IPS-11a (cell line): ENCODE measurements around the gene FBXL7.

Experiments used
- H3K4me3 ChIP-seq: one replicate; pipeline ENCODE4 v1.5.1; 2013; ENCODE audit warnings: low read depth, low read length, control low read depth

The FBXL7 gene

GRCh38 chr5:15499528-15500324 lies at the start of gene FBXL7:
Gene FBXL7 (plus strand): TSS chr5:15500180.
- H3K4me3 ChIP-seq: peak within 1 kb of the TSS; percentile 77

- H3K4me3 ChIP-seq: no peak overlapping the region
These were observed 49.5 kb upstream of the FBXL7 start for GRCh38 chr5:15450473-15450872.

- H3K4me3 ChIP-seq: no peak overlapping the region
These were observed 49.0 kb upstream of the FBXL7 start for GRCh38 chr5:15450949-15451348.

DNA sequence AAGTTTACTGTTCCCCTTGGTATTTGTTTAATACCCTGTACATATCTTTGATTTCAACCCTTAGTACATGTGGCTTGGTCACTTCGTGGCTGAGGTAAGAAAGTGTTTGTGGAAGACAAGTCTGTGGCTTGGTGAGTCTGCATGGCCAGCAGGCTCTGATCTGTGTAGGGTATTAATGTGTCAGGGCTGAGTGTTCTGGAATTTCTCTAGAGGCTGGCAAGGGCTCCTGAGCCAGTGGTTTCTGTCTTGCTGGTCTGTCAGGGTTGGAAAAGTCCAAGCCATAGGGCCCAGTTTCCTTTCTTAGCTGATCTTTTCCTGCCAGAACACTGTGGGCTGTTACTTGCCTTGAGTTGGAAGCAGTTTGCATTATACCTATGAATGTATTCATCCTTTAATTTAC lies 48.0 kb upstream of the FBXL7 start:
- H3K4me3 ChIP-seq: no peak overlapping the region

GRCh38 chr5:15452781-15453180 lies 47.2 kb upstream of the FBXL7 start:
- H3K4me3 ChIP-seq: no peak overlapping the region

GRCh38 chr5:15459200-15459599 lies 40.8 kb upstream of the FBXL7 start:
- no peak overlapping the region for H3K4me3 ChIP-seq

DNA sequence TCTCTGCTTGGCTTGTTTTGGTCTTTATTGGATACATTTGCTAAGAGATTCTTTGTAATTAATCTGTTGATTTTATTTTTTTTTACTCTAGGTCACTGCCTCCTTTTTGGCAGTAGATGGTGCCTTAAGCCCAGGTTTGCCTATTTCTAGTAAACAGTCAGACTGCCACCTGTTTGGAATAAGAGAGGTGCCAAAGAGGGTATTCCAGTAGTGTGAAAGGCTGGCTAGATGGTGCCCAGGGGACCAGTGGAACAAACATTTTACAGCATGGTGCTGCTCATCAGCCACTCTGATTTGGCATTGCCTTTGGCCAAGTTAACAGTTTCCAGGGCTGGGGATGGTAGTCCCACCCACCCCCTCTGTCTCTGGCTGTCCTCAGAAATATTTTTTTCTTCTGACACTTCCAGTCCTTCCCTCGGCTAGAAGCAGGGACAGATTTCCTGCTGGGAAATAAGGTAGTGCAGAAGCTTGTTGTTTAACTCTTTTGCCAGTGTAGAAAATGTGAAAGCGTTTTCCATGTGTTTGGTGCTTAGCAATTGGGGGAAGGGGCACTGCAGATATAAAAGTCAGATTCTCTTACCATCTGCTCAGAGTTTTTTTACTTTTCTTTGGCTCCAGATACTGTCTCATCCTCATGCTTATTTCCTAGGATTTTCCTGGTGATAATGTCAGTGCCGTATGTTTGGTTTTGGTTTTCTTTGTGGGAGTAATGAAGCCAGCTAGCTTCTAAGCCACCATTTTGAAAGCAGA lies 36.6 kb upstream of the FBXL7 start:
- no peak overlapping the region for H3K4me3 ChIP-seq

DNA sequence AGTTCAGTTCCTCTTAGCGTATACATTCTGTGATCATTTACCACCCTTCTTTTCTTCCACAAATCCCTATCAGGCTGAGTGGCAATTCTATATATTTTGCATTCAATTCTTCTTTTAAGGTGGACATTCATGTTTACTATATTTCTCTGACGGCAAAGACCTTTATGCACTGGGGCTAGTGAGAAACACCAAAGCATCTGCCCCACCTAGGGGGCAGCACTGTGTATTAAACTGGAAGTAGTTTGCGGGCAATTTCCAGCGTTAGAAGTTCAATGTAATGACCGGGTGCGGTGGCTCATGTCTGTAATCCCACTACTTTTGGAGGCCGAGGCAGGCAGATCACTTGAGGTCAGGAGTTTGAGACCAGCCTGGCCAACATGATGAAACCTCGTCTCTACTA lies 27.9 kb upstream of the FBXL7 start:
- no peak overlapping the region for H3K4me3 ChIP-seq

DNA sequence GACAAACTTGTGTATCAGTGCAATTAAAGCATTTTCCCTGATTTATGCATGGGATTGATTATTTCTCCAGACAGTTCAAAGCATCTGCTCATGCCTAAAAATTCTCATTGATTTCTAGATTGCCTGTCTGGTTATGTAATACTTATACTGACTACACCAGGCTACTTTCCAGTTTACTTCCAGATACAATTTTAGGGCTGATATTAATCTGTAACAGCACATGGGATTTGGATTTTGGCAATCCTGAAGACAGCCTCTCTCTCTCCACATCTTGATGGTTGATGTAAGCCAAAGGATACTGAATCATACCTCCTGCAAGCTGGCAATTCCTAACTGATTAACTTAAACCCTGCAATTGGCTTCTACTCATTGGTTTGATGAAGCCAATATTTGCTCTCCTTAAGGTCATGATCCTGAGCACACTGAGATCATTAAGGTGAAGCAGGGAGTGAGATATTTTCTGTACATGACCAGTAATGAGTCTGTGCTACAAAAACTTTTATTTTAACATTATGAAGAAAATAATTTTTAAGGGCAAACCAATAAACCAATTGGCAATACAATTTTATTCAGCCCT lies 25.7 kb upstream of the FBXL7 start:
- no peak overlapping the region for H3K4me3 ChIP-seq

DNA sequence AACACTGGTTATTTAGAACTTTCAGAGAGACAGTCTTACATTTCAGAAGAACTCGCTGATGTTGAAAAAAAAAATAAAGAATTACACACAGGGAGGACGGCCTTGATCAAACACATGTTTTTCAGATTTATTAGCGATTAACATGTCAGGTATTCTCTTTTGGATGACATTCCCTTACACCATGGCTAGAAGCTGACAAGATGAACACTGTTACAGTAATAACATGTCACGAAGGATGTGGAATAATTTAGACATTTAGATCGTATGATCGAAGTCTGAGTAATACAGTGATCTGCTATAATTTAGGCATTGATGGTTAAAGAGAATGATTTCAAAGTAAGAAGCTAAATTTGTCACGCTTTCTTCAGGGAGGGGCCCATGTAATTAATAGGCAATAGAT lies 24.6 kb upstream of the FBXL7 start:
- H3K4me3 ChIP-seq: no peak overlapping the region

- no peak overlapping the region for H3K4me3 ChIP-seq
These were observed 23.0 kb upstream of the FBXL7 start for GRCh38 chr5:15476977-15477376.

GRCh38 chr5:15480436-15480835 lies 19.5 kb upstream of the FBXL7 start:
- H3K4me3 ChIP-seq: no peak overlapping the region

DNA sequence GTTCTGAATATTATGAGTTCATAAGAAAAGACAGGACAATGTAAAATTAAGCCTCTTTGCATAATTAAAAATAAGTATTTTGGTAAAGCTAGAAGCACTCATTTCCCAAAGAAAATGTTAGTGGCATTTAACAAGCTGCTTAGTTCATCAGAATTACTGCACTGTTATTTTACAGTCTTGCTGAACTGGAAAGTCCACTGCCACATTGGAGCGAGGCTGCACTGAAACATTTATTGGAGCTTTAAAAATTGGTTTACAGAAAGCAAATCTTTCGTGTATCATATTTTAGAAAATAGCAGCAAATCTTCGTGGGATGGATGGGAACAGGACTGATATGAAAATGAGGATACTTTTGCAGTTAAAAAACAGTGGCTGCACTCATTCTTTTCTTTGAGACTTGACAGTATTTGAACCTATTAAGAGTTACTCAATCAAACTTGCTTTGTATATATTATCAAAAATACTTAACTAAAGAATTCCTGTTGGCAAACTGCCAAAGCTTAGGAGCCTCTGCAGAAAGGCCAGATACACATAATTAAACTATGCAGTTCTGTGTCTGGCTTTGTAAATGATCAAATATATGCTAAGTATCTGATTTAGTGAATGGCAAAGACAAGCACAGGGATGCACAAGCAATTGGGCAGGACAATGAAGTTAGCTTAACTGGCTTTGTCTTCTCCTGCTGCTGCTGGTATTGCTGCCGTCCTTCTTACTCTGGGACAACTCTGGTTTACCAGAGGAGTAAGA lies 16.5 kb upstream of the FBXL7 start:
- no peak overlapping the region for H3K4me3 ChIP-seq

DNA sequence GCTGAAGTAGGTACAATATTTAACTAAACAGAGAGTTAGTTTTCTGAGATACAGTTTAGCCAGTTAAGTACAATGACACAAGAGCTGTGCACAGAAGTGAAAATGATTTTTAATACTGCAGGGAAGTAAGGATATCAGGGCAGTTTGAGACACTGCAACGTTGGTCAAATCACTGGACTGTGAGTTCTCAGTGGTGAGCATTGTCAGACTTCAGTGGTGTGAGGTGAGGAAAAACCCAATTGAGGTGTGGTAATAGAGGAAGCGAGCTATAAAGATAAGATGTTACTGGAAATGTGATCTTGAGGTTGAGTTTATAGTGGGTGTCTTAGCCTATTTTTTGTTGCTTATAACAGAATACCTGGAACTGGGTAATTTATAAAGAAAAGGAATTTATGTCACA lies 12.8 kb upstream of the FBXL7 start:
- H3K4me3 ChIP-seq: no peak overlapping the region

- H3K4me3 ChIP-seq: no peak overlapping the region
These were observed 10.3 kb upstream of the FBXL7 start for GRCh38 chr5:15489571-15490235.

DNA sequence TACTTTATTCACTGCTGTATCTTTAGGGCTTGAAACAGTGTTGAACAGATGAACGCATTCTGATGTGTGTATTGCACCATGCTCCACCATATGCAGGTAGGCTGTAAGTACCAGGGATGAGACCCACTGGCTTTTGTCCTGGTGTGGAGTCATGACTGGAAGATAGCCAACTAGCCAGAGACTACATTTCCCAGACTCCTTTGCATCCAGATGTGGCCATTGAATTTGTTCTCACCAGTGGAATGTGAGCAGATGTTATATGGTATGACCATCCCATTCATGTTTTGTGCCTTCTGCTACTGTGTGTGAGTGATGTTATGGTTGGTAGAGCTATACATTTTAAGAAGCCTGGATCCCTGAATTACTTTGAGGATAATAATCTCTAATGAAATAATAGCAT lies 7.4 kb upstream of the FBXL7 start:
- no peak overlapping the region for H3K4me3 ChIP-seq

DNA sequence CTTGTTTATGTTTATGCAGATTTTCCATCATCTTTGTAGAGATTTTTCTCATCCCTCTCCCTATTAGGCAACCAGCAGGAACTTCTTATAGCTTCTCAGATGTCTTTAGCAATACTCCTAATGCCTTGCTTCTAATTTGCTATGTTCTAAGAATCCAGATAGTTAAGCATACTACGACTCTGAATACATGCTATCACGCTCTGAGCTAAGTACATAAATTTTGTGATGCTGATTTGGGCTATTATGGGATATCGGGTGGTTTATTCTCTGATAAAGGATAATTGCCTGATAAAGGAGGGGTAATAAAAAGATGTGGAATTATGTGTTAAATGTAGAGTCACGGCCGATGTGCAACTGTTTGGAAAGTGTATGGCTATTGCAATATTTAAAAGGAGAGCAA lies 6.5 kb upstream of the FBXL7 start:
- no peak overlapping the region for H3K4me3 ChIP-seq

DNA sequence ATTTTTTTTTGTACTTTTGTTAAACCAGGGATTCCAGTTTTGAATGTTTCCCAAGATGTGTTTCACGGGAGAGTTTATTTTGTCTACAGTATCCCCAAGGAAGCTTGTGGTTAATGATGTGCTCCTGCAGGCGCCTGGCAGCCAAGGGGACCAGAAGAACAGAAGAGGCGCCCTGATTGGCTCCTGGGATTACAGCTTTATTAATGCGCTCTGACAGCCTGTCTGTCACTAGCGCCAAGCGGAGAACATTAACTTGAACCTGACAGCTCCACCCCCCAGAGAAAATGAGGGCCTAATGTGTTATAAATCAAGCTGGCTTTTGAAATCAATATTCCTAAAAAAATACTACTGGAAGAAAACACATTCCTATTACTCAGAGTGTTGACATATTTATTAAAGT lies 5.0 kb upstream of the FBXL7 start:
- H3K4me3 ChIP-seq: no peak overlapping the region

DNA sequence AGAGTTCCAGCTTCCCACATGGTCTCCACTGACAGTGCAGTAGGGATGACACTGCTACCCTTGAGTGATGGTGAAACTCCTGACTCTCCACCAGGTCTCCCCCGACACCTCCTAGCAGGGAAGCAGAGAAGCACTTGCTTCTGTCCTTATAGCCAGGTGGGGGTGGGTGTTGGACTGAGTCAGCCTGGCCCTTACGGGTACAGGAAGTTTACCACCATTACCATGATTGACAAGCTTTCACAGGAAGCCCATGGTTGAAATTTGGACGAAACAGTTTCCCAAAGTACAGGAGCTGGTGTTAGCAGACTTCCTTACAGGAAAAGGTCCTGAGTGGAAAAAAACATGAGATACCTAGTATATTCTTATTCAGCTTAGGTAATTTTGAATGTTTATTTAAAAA lies 3.1 kb upstream of the FBXL7 start:
- H3K4me3 ChIP-seq: no peak overlapping the region

GRCh38 chr5:15500325-15501001 lies 483 bp downstream of the FBXL7 start:
- peak overlapping the region; percentile 77 for H3K4me3 ChIP-seq
